ENCODE results near the gene R3HDM1. TPM values are rescaled to one million over a fixed set of nuclear protein-coding genes. Genes with fewer than 3 reads are reported as not detected.

Gene R3HDM1
- total RNA-seq, 1 donor from 2014 or later, result 11.3 TPM

- DNase-seq (ENCODE audit: low read depth), result no peak
- no peak overlapping the region for H3K4me3 ChIP-seq (ENCODE audit: low read depth, low read length)
- no peak for TF ChIP-seq CTCF (conservative IDR thresholded peaks at IDR 0.05; ENCODE audit: low read depth, low read length)
Observed at GRCh38 chr2:135546436-135546835, 15.2 kb downstream of the R3HDM1 start.

DNA sequence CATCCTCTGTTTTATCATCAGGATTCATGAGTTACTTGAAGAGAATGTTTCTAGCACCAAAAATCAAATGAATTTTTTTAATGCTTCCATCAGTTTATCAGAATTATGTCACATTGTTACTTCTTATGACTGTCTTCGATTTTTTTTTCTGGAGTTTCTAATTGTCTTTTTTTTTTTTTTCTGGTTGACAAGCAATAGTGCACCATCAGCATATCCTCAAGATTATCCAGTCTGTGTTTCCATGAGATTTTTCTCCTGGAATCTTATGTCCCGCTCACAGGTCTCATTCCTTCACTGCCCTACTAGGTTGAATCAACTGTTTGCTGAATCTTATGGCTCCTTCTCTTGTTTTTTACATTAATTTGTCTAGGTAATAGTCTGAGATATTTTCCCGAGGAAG, 16.0 kb downstream of the R3HDM1 start:
- no peak overlapping the region for H3K4me3 ChIP-seq (ENCODE audit: low read depth, low read length)
- no peak for TF ChIP-seq CTCF (conservative IDR thresholded peaks at IDR 0.05; ENCODE audit: low read depth, low read length)
- no peak for DNase-seq (ENCODE audit: low read depth)

GRCh38 chr2:135551356-135551755, 20.1 kb downstream of the R3HDM1 start:
- no peak for TF ChIP-seq CTCF (conservative IDR thresholded peaks at IDR 0.05; ENCODE audit: low read depth, low read length)
- no peak overlapping the region for H3K4me3 ChIP-seq (ENCODE audit: low read depth, low read length)
- DNase-seq (ENCODE audit: low read depth), result no peak

DNA sequence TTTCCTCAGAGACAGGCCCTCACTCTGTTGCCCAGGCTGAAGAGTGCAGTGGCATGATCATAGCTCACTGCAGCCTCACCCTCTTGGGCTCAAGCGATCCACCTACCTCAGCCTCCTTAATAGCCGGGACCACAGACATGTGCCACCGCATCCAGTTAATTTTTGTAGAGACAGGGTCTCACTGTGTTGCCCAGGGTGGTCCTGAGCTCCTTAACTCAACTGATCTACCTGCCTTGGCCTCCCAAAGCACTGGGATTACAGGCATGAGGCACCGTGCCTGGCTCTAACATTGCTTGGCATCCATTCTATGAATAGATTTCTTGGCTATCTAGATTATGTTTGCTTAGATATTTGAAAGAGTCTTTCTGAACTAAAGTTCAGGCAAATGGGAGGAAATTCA, 21.6 kb downstream of the R3HDM1 start:
- no peak for DNase-seq (ENCODE audit: low read depth)
- TF ChIP-seq CTCF (conservative IDR thresholded peaks at IDR 0.05; ENCODE audit: low read depth, low read length), result no peak

GRCh38 chr2:135555311-135555710, 24.0 kb downstream of the R3HDM1 start:
- H3K4me3 ChIP-seq (ENCODE audit: low read depth, low read length), result no peak overlapping the region
- DNase-seq (ENCODE audit: low read depth), result no peak
- no peak for TF ChIP-seq CTCF (conservative IDR thresholded peaks at IDR 0.05; ENCODE audit: low read depth, low read length)

More for the DNA sequence above, 21.6 kb downstream of the R3HDM1 start:
- no peak overlapping the region for H3K4me3 ChIP-seq (ENCODE audit: low read depth, low read length)

DNA sequence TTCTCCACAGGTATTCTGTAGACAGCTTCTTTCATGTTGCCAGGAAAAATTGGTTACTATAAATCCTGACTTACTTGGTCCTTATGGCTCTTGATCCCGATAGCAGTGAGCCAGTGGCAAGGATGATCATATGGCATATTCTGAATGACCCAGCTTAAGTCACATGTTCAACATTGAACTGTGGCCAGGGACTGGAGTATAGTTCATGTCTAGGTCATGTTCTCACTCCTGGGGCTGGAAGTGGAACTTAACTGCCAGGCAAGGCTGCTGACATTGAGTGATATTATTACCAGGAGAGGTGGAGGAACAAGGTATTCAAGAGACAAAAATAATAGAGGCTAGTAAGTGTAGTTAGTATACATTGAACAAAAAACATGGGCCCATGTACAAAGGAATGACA, 26.2 kb downstream of the R3HDM1 start:
- TF ChIP-seq CTCF (conservative IDR thresholded peaks at IDR 0.05; ENCODE audit: low read depth, low read length), result no peak
- H3K4me3 ChIP-seq (ENCODE audit: low read depth, low read length), result no peak overlapping the region
- DNase-seq (ENCODE audit: low read depth), result no peak

DNA sequence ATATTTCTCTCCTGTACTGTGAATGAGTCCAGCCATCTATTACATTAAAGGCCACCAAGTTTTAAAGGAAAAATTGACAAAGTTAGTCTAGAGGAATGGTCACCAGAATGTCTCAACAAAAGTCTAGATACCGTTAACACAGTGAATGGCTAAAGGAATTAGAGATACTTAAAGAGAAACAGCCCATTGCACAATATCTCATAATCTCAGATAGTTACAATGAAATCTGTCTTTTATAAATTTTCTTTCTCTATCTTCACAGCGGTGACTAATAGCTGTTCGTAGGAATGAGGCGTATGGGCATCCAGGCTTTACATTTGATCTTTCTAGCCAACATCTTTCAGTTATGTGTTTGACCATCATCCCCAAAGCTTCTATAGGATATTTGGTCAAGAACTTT, 30.6 kb downstream of the R3HDM1 start:
- no peak for DNase-seq (ENCODE audit: low read depth)
- no peak overlapping the region for H3K4me3 ChIP-seq (ENCODE audit: low read depth, low read length)
- TF ChIP-seq CTCF (conservative IDR thresholded peaks at IDR 0.05; ENCODE audit: low read depth, low read length), result no peak

All from epithelial cell of proximal tubule (primary cell).